ENCODE data around the gene KRTAP10-1. TPM values are rescaled to one million over a fixed set of nuclear protein-coding genes. Genes with fewer than 3 reads are reported as not detected.

KRTAP10-1 gene
- total RNA-seq, 6 donors from 2014 or later = not detected

DNA sequence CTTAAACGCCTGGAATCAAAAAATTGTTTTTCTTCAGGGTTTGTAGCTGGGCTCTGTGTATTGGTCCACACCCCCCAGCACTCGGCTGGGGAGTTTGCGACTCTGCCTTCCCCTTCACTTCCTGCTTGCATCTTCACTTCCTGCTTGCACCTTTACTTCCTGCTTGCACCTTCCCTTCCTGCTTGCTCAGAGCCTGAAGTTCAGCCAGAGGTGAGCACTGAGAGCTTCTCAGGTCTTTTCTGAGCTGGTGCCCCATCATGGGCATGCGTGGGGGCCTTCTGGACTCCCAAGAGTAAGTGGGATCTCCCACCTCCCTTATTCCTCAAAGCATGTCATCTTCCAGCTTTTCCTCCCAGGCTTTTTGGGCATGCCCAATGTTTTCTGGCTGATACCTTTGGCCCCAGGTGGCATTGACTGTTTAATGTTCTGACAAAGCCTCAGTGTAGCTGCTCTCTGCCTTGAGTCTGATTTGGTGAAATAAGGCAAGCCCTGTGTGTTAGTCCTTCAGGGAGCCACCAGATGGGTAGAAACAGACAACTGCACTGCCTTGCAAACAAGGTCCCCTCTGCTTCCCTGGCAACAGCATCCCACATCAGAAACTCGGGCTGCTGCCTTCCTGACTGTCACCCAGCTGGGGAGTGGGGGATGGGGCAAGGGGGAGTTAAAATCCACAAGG lies 7.8 kb upstream of the KRTAP10-1 start:
- no peaks in the 10 kb centered on the region for H3K36me3 ChIP-seq
- ATAC-seq (ENCODE audit: low FRiP score in 2 of 2) (no peak), DNase-seq (no peak)
- whole genome bisulfite sequencing, 2 donors = 43 to 59% methylated on average over 4 to 5 of the region's 5 CpGs
- H3K27ac ChIP-seq = no peak overlapping the region
- H3K9me3 ChIP-seq = peaks cover under 1 to 9% (median 6%) of the 10 kb centered on the region in 4 donors
- H3K4me3 ChIP-seq = no peak overlapping the region
- no peaks in the 10 kb centered on the region for H3K27me3 ChIP-seq
- TF ChIP-seq EP300 (IDR thresholded peaks at IDR 0.05) = no peak
- no peak for TF ChIP-seq POLR2A (IDR thresholded peaks at IDR 0.05)
- TF ChIP-seq, protein P1, sequence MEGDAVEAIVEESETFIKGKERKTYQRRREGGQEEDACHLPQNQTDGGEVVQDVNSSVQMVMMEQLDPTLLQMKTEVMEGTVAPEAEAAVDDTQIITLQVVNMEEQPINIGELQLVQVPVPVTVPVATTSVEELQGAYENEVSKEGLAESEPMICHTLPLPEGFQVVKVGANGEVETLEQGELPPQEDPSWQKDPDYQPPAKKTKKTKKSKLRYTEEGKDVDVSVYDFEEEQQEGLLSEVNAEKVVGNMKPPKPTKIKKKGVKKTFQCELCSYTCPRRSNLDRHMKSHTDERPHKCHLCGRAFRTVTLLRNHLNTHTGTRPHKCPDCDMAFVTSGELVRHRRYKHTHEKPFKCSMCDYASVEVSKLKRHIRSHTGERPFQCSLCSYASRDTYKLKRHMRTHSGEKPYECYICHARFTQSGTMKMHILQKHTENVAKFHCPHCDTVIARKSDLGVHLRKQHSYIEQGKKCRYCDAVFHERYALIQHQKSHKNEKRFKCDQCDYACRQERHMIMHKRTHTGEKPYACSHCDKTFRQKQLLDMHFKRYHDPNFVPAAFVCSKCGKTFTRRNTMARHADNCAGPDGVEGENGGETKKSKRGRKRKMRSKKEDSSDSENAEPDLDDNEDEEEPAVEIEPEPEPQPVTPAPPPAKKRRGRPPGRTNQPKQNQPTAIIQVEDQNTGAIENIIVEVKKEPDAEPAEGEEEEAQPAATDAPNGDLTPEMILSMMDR (IDR thresholded peaks at IDR 0.05) = no peak
- TF ChIP-seq POLR2AphosphoS5 (IDR thresholded peaks at IDR 0.05) = no peak
- peaks cover 0 to 5% (median 2%) of the 10 kb centered on the region in 4 donors for H3K4me1 ChIP-seq

DNA sequence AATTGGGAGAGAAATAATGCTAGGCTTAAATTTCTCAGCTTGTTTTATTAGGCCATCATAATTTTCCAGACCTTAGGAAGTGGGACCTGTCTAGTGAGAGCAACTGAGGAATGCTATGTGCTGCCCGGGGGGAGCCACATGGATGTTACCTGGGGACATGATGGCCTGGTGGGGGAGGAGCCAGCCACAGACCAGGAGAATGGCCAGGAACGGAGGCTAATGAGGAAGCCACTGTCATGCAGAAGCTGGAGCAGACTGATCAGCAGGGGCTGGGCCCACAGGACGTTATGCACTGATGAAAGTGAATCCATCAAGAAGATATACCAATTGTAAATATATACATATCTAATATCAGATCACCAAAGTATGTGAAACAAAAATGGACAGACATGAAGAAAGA lies 4.6 kb upstream of the KRTAP10-1 start:
- no peak for DNase-seq
- Histone ChIP-seq H3K4me1 (peaks cover 0 to 5% (median 2%) of the 10 kb centered on the region in 4 donors), H3K27me3 (no peaks in the 10 kb centered on the region), H3K36me3 (no peaks in the 10 kb centered on the region), H3K9me3 (peaks cover 3 to 9% (median 7%) of the 10 kb centered on the region in 4 donors), H3K4me3 (no peak overlapping the region), H3K27ac (no peak overlapping the region)
- 77 to 85% methylated on average over 3 of the region's 3 CpGs for WGBS, 2 donors
- no peak for TF ChIP-seq EP300 (IDR thresholded peaks at IDR 0.05)
- TF ChIP-seq POLR2AphosphoS5 (IDR thresholded peaks at IDR 0.05) = no peak
- TF ChIP-seq, protein P1 (IDR thresholded peaks at IDR 0.05) = no peak
- TF ChIP-seq POLR2A (IDR thresholded peaks at IDR 0.05) = no peak
- ATAC-seq (ENCODE audit: low FRiP score in 2 of 2) = no peak

DNA sequence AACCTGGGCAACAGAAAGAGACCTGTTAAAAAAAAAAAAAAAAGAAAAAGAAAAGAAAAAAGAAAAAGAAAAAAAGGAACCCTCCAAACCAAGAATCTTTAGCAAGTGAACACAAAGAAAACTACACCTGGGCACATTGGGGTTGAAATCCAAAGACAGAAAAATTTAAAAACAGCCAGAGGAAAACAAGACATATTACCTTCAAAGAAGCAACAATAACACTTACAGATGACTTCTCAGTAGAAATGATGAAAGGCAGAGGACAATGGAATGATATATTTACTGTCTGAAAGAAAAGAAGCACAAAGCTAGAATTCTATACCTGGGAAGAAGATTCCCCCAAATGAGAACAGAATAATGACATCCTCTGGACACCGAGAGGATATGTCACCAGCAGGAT lies 2.7 kb upstream of the KRTAP10-1 start:
- no peak for ATAC-seq (ENCODE audit: low FRiP score in 2 of 2)

DNA sequence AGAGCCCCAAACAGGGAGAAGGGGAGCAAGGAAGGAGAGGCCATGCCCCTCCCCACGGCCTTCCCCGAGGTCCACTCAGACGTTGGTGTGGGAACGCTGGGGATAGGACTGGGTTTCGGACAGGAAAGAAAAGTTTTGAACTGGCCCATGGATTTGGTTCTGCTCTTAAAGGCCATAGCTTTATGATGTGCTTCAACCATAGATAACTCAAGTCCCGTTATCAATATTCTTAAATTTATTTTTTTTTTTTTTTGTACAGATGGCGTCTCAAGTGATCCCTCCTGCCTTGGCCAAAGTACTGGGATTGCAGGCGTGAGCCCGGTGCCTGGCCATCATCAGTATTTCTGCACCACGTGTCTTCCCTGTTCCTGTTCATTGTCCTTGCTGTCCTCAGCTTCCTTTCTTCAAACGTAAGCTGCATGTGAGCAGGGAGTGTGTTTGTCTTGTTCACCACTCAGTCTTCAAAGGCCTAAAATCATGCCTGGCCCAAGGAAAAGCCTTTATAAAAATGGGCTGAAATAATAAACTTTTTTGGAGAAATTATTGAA lies 820 bp upstream of the KRTAP10-1 start:
- peaks cover 0 to 6% (median 2%) of the 10 kb centered on the region in 4 donors for H3K9me3 ChIP-seq
- 72 to 74% methylated on average over 11 of the region's 11 CpGs for WGBS, 2 donors
- no peaks in the 10 kb centered on the region for H3K36me3 ChIP-seq
- TF ChIP-seq POLR2AphosphoS5 (IDR thresholded peaks at IDR 0.05) = no peak
- TF ChIP-seq, protein P1 (IDR thresholded peaks at IDR 0.05) = no peak
- TF ChIP-seq EP300 (IDR thresholded peaks at IDR 0.05) = no peak
- no peak for TF ChIP-seq POLR2A (IDR thresholded peaks at IDR 0.05)
- ATAC-seq (ENCODE audit: low FRiP score in 2 of 2) (no peak), DNase-seq (no peak)
- H3K4me3 ChIP-seq = no peak overlapping the region
- H3K27me3 ChIP-seq = no peaks in the 10 kb centered on the region
- no peaks in the 10 kb centered on the region for H3K4me1 ChIP-seq
- no peak overlapping the region for H3K27ac ChIP-seq

More for the DNA sequence above, 2.7 kb upstream of the KRTAP10-1 start:
- peaks cover 3 to 9% (median 7%) of the 10 kb centered on the region in 4 donors for H3K9me3 ChIP-seq
- TF ChIP-seq, protein P1 (IDR thresholded peaks at IDR 0.05) = no peak
- TF ChIP-seq POLR2AphosphoS5 (IDR thresholded peaks at IDR 0.05) = no peak
- TF ChIP-seq EP300 (IDR thresholded peaks at IDR 0.05) = no peak
- TF ChIP-seq POLR2A (IDR thresholded peaks at IDR 0.05) = no peak
- WGBS, 2 donors = 73 to 88% methylated on average over 1 of the region's 1 CpG
- no peak for DNase-seq
- no peaks in the 10 kb centered on the region for H3K36me3 ChIP-seq
- H3K27me3 ChIP-seq = no peaks in the 10 kb centered on the region
- H3K4me3 ChIP-seq = no peak overlapping the region
- no peak overlapping the region for H3K27ac ChIP-seq
- H3K4me1 ChIP-seq = no peaks in the 10 kb centered on the region
